HepG2 (cell line): Measurements from ENCODE around the gene RAPGEF2. TPM values are rescaled to one million over a fixed set of nuclear protein-coding genes. Genes with fewer than 3 reads are reported as not detected.

ENCODE experiments used
- ATAC-seq: fragments of 200-7000 bp; cut with Tn5 transposase; 3 replicates; pipeline ENCODE4 v1.9.1; 2020; ENCODE audit warnings: mild to moderate bottlenecking, moderate library complexity
- BruUV-seq: library from RNA; stranded (reverse); fragments of 400-500 nt; replicated peaks from 2 replicates; lab custom pipeline; 2021; lab: Mats Ljungman, UMichigan
- CTCF ChIA-PET: fragments of 300-600 bp; formaldehyde crosslinking; extraction: SDS; loops from one replicate; lab custom pipeline; 2021; ENCODE audit warnings: low total read pairs, inconsistent platforms, low intra/inter-chr PET ratio; lab: Yijun Ruan, JAX
- POLR2A ChIA-PET: fragments of 350-600 bp; sonication (Branson Sonifier 250); formaldehyde crosslinking; loops from one replicate; lab custom pipeline; 2020; ENCODE audit warnings: antibody characterized with exemption, inconsistent platforms; lab: Yijun Ruan, JAX
- DNase-seq: peaks from one replicate; pipeline ENCODE4 v3.0.0-alpha.2; 2015; ENCODE audit warnings: low spot score
- FAIRE-seq: peaks from 3 replicates; lab custom pipeline; 2011; peaks lifted over from hg19 to GRCh38; lab: Jason Lieb, UNC
- H2AFZ ChIP-seq: one replicate; pipeline ENCODE4 v1.6.1; 2011; ENCODE audit warnings: low read length, inconsistent platforms
- H3K27ac ChIP-seq: fragments of 300-600 bp; 3 replicates; pipeline ENCODE4 v1.8.0; 2011; ENCODE audit warnings: mixed run types, mild to moderate bottlenecking, mixed read lengths, low read length, inconsistent platforms; ENCODE audit not compliant: insufficient read depth; ENCODE audit errors: extremely low read length
- H3K27me3 ChIP-seq, 2 experiments: fragments of 200-600 bp in 1 of 2; 2 replicates in 1 of 2; 3 replicates in 1 of 2; pipeline versions ENCODE4 v1.6.0 to v1.8.0; 2011; ENCODE audit warnings: low read length in 2 of 2, mild to moderate bottlenecking in 2 of 2, moderate library complexity in 2 of 2, inconsistent platforms in 1 of 2; ENCODE audit not compliant: insufficient read depth in 2 of 2, control insufficient read depth in 1 of 2
- H3K36me3 ChIP-seq, 2 experiments: fragments of 200-600 bp in 1 of 2; replicated peaks in 1 of 2; 2 replicates in 1 of 2; 3 replicates in 1 of 2; pipeline versions ENCODE4 v1.5.1 to v1.8.0; 2011; ENCODE audit warnings: low read length in 2 of 2, inconsistent platforms in 1 of 2; ENCODE audit not compliant: insufficient read depth in 2 of 2, control insufficient read depth in 1 of 2
- H3K4me1 ChIP-seq: 2 replicates; pipeline ENCODE4 v1.5.1; 2012; ENCODE audit warnings: low read length, inconsistent platforms; ENCODE audit not compliant: insufficient read depth
- H3K4me2 ChIP-seq: 2 replicates; pipeline ENCODE4 v1.6.0; 2011; ENCODE audit warnings: low read depth, low read length, inconsistent platforms
- H3K4me3 ChIP-seq, 3 experiments: fragments of 200-600 bp in 1 of 3; sonication (generic), shearing (Covaris generic) in 1 of 3; replicated peaks in 1 of 3; 2 replicates each; pipeline ENCODE4 v1.5.1; 2011 to 2016; ENCODE audit warnings: low read length in 3 of 3, inconsistent platforms in 2 of 3, low read depth in 2 of 3, mild to moderate bottlenecking in 2 of 3, control low read depth in 1 of 3, mixed read lengths in 1 of 3; ENCODE audit not compliant: insufficient read depth in 1 of 3
- H3K79me2 ChIP-seq: one replicate; pipeline ENCODE4 v1.6.1; 2011; ENCODE audit warnings: low read length, inconsistent platforms; ENCODE audit not compliant: insufficient read depth
- H3K9ac ChIP-seq: 2 replicates; pipeline ENCODE4 v1.6.0; 2011; ENCODE audit warnings: mild to moderate bottlenecking, low read depth, low read length, inconsistent platforms; ENCODE audit not compliant: insufficient read depth
- H3K9me3 ChIP-seq: 2 replicates; pipeline ENCODE4 v1.5.1; 2012; ENCODE audit warnings: mild to moderate bottlenecking, low read length
- H4K20me1 ChIP-seq: 2 replicates; pipeline ENCODE4 v1.6.0; 2011; ENCODE audit warnings: inconsistent platforms, mild to moderate bottlenecking, low read length, moderate library complexity; ENCODE audit not compliant: insufficient read depth
- ARID5B ChIP-seq: IDR thresholded peaks from 2 replicates; pipeline ENCODE4 v1.4.0; 2020; ENCODE audit warnings: mild to moderate bottlenecking, missing genetic modification reagents
- ATF4 ChIP-seq, 2 experiments: fragments of 450-650 bp in 1 of 2; sonication (generic) in 1 of 2; formaldehyde crosslinking; IDR thresholded peaks; 2 replicates each; pipeline versions ENCODE4 v1.5.0 to v1.8.0; 2020 to 2022; ENCODE audit warnings: mild to moderate bottlenecking in 1 of 2, missing genetic modification reagents in 1 of 2
- ATF7 ChIP-seq, 2 experiments: fragments of 450-650 bp in 1 of 2; sonication (generic) in 1 of 2; formaldehyde crosslinking in 1 of 2; IDR thresholded peaks; 2 replicates each; pipeline versions ENCODE4 v1.4.0 to v1.6.1; 2016 to 2020; ENCODE audit warnings: antibody characterized with exemption in 1 of 2, mild to moderate bottlenecking in 1 of 2, missing genetic modification reagents in 1 of 2
- CEBPB ChIP-seq: IDR thresholded peaks from 2 replicates; pipeline ENCODE4 v1.6.1; 2011; ENCODE audit warnings: low read depth, low read length, improper control_type of control experiment, borderline replicate concordance
- CEBPG ChIP-seq: IDR thresholded peaks from 2 replicates; pipeline ENCODE4 v1.6.1; 2016
- FOXA1 ChIP-seq, 2 experiments: fragments of 450-650 bp in 1 of 2; sonication (generic) in 1 of 2; formaldehyde crosslinking in 1 of 2; IDR thresholded peaks; 2 replicates each; pipeline versions ENCODE4 v1.4.0 to v1.6.1; 2016 to 2020; ENCODE audit warnings: missing genetic modification reagents in 1 of 2
- FOXA3 ChIP-seq: IDR thresholded peaks from 2 replicates; pipeline ENCODE4 v1.6.1; 2016; ENCODE audit warnings: missing genetic modification reagents, missing compliant biosample characterization
- FOXK1 ChIP-seq: sonication (generic); formaldehyde crosslinking; IDR thresholded peaks from 2 replicates; pipeline ENCODE4 v1.4.0; 2020; ENCODE audit warnings: low read depth, missing genetic modification reagents, borderline replicate concordance
- GATAD2A ChIP-seq: IDR thresholded peaks from 2 replicates; pipeline ENCODE4 v1.6.1; 2016
- IRF2 ChIP-seq: IDR thresholded peaks from 2 replicates; pipeline ENCODE4 v1.6.1; 2018; ENCODE audit warnings: missing genetic modification reagents, missing compliant biosample characterization
- MTERF4 ChIP-seq: sonication (generic); formaldehyde crosslinking; IDR thresholded peaks from 2 replicates; pipeline ENCODE4 v1.8.0; 2023; ENCODE audit warnings: mild to moderate bottlenecking, missing genetic modification reagents
- SYNCRIP ChIP-seq: fragments of 200-400 bp; formaldehyde crosslinking; IDR thresholded peaks from 2 replicates; pipeline ENCODE4 v1.6.1; 2018; ENCODE audit warnings: mild to moderate bottlenecking, low read depth, low read length; ENCODE audit not compliant: insufficient read depth
- ZNF33A ChIP-seq: sonication (generic); formaldehyde crosslinking; IDR thresholded peaks from 2 replicates; pipeline ENCODE4 v1.5.1; 2020; ENCODE audit warnings: missing genetic modification reagents, mild to moderate bottlenecking, moderate library complexity, borderline replicate concordance
- WGBS: methylation state at CpG from one replicate; pipeline ENCODE4 v1.1.6; 2017; ENCODE audit warnings: low lambda C conversion rate; 5-methylcytosine and 5-hydroxymethylcytosine counted together
- in situ Hi-C: cut with HindIII; loops from 2 replicates; pipeline ENCODE4 v1.10.0; 2017; ENCODE audit warnings: low pct_unique_long_range_greater_than_20kb; ENCODE audit not compliant: extremely low pct_ligation_motif_present
- intact Hi-C: fragments of 100-400 bp; cut with micrococcal nuclease; formaldehyde crosslinking; loops from one replicate; pipeline ENCODE4 v1.10.0; 2022; ENCODE audit not compliant: unreplicated experiment
- polyA plus RNA-seq, 8 experiments: library from polyadenylated mRNA; depleted of rRNA in 3 of 8; stranded (reverse) in 7 of 8; unstranded in 1 of 8; fragments of >200 nt; fragmentation: Illumina TruSeq in 4 of 8; extraction: Trizol in 4 of 8; gene quantifications; 2 replicates each; pipeline versions ENCODE4 v1.2.1 to v1.2.3, GENCODE V29; 2011 to 2016; ENCODE audit warnings: low read depth in 4 of 8, missing spikeins in 1 of 8, mixed read lengths in 1 of 8; ENCODE audit not compliant: insufficient read depth in 1 of 8
- total RNA-seq, 5 experiments: library from RNA; depleted of rRNA; stranded (reverse); fragments of >200 nt; fragmentation: Illumina TruSeq; extraction: Trizol; gene quantifications; 2 replicates each; pipeline ENCODE4 v1.2.3, GENCODE V29; 2016; ENCODE audit warnings: low read depth in 1 of 5

The RAPGEF2 gene
- total and polyA plus RNA-seq, 2 of the 13 experiments (the other 11 are each of a cell fraction or from before 2014, with no cell fraction given) = 19.2 to 23.0 TPM

GRCh38 chr4:159242427-159242826 is 139.5 kb downstream of the RAPGEF2 start (continued):
- no peak for TF ChIP-seq MTERF4 (CRISPR knock-in tag)

GRCh38 chr4:159248384-159249178 is 145.7 kb downstream of the RAPGEF2 start:
- CTCF ChIA-PET = no interaction called here
- ATAC-seq (peak; percentile 56; the same call in 1 of the 3 replicates), DNase-seq (peak; percentile 47)
- Histone ChIP-seq H2AFZ (no peak overlapping the region), H3K79me2 (no peaks in the 10 kb centered on the region), H3K4me3 (no peak overlapping the region), H3K4me2 (no peak overlapping the region), H3K9ac (no peak overlapping the region), H3K4me1 (peaks cover 10% of the 10 kb centered on the region)
- WGBS = 87% methylated on average over 7 of the region's 7 CpGs
- TF ChIP-seq CEBPG (CRISPR knock-in tag) (0 out of 2 replicates have a peak, but pooled peaks have one; percentile 14), ZNF33A (CRISPR knock-in tag) (no peak), CEBPB (peak; percentile 25; the same call in 1 of the 2 replicates), FOXA3 (peak; percentile 74), FOXK1 (CRISPR knock-in tag) (0 out of 2 replicates have a peak, but pooled peaks have one; percentile 24), IRF2 (CRISPR knock-in tag) (no peak), ARID5B (CRISPR knock-in tag) (0 out of 2 replicates have a peak, but pooled peaks have one; percentile 32), GATAD2A (CRISPR knock-in tag) (peak; percentile 49; the same call in 1 of the 2 replicates), ATF4 (CRISPR knock-in tag; IDR thresholded peaks at IDR 0.05) (peak in 1 of 2 experiments; percentile 52; a peak in 1 of 4 replicates), ATF7 (IDR thresholded peaks at IDR 0.05) (0 out of 2 replicates have a peak, but pooled peaks have one; percentile 35), ATF7 (CRISPR knock-in tag; IDR thresholded peaks at IDR 0.05) (no peak), FOXA1 (IDR thresholded peaks at IDR 0.05) (no peak), FOXA1 (CRISPR knock-in tag; IDR thresholded peaks at IDR 0.05) (0 out of 2 replicates have a peak, but pooled peaks have one; percentile 37), SYNCRIP (no peak)
- TF ChIP-seq, all 625 proteins: peak for 9
- Histone ChIP-seq H3K27me3 (no peaks in the 10 kb centered on the region), H3K36me3 (no peaks in the 10 kb centered on the region), H3K27ac (no peak overlapping the region), H4K20me1 (no peaks in the 10 kb centered on the region), H3K9me3 (no peaks in the 10 kb centered on the region)
- no TSS peak for BruUV-seq
- intact Hi-C loops = loop anchor here (5.0 kb wide), 1 partner anchor 69 kb away; no protein-coding TSS in a partner anchor
- no peak for FAIRE-seq
- POLR2A ChIA-PET = no interaction called here
- in situ Hi-C loops = no loop called here
